ENCODE data around the gene IL33.

GRCh38 chr9:6187272-6187671 lies 28.3 kb upstream of the IL33 start:
- TF ChIP-seq REST (IDR thresholded peaks at IDR 0.05; ENCODE audit: insufficient read depth in 1 of 2, low read depth in 2 of 2, low read length in 2 of 2) = peak in 1 of 2 experiments; percentile 76; a peak in 2 of 4 replicates
- TF ChIP-seq TAF1 (IDR thresholded peaks at IDR 0.05; ENCODE audit: borderline replicate concordance, insufficient read depth, low read length) = no peak
- TF ChIP-seq POLR2AphosphoS5 (IDR thresholded peaks at IDR 0.05; ENCODE audit: low read depth, low read length) = no peak
- no peak for TF ChIP-seq SIN3A (IDR thresholded peaks at IDR 0.05; ENCODE audit: borderline replicate concordance, insufficient read depth, low read length)
- no peak for TF ChIP-seq FOXP2 (optimal IDR thresholded peaks at IDR 0.05; ENCODE audit: borderline replicate concordance, extremely low read depth, extremely low read length, insufficient read depth)
